HepG2 (cell line): ENCODE data around the gene RNF222. TPM values are rescaled to one million over a fixed set of nuclear protein-coding genes. Genes with fewer than 3 reads are reported as not detected.

ENCODE experiments used
- ARNT2 ChIP-seq: sonication (generic); formaldehyde crosslinking; IDR thresholded peaks from 2 replicates; pipeline ENCODE4 v1.8.0; 2022; ENCODE audit warnings: mild to moderate bottlenecking, low read depth, missing genetic modification reagents, moderate library complexity
- ATF4 ChIP-seq, 2 experiments: fragments of 450-650 bp in 1 of 2; sonication (generic) in 1 of 2; formaldehyde crosslinking; IDR thresholded peaks; 2 replicates each; pipeline versions ENCODE4 v1.5.0 to v1.8.0; 2020 to 2022; ENCODE audit warnings: mild to moderate bottlenecking in 1 of 2, missing genetic modification reagents in 1 of 2
- DMAP1 ChIP-seq: IDR thresholded peaks from 2 replicates; pipeline ENCODE4 v1.6.1; 2016
- FOXM1 ChIP-seq: sonication (generic); formaldehyde crosslinking; IDR thresholded peaks from 2 replicates; pipeline ENCODE4 v1.5.0; 2020; ENCODE audit warnings: missing genetic modification reagents
- ISL2 ChIP-seq: sonication (generic); formaldehyde crosslinking; IDR thresholded peaks from 2 replicates; pipeline ENCODE4 v1.5.0; 2020; ENCODE audit warnings: missing genetic modification reagents
- JUND ChIP-seq: sonication (generic); formaldehyde crosslinking; IDR thresholded peaks from 2 replicates; pipeline ENCODE4 v1.8.0; 2022; ENCODE audit warnings: mild to moderate bottlenecking, missing genetic modification reagents
- PATZ1 ChIP-seq: sonication (generic); formaldehyde crosslinking; IDR thresholded peaks from 2 replicates; pipeline ENCODE4 v1.4.0; 2020; ENCODE audit warnings: missing genetic modification reagents
- PAX8 ChIP-seq: sonication (generic); formaldehyde crosslinking; IDR thresholded peaks from 2 replicates; pipeline ENCODE4 v1.8.0; 2022; ENCODE audit warnings: mild to moderate bottlenecking, missing genetic modification reagents, borderline replicate concordance
- PAXIP1 ChIP-seq: sonication (generic); formaldehyde crosslinking; conservative IDR thresholded peaks from 2 replicates; pipeline ENCODE4 v1.4.0; 2020; ENCODE audit warnings: mild to moderate bottlenecking, missing genetic modification reagents, moderate library complexity
- PCBP1 ChIP-seq: fragments of 200-400 bp; formaldehyde crosslinking; IDR thresholded peaks from 2 replicates; pipeline ENCODE4 v1.6.1; 2017; ENCODE audit warnings: mild to moderate bottlenecking, low read depth, low read length, borderline replicate concordance
- PHF5A ChIP-seq: IDR thresholded peaks from one replicate; pipeline ENCODE4 v1.6.1; 2018; ENCODE audit warnings: low read depth, missing genetic modification reagents; ENCODE audit not compliant: unreplicated experiment
- SNRNP70 ChIP-seq: fragments of 200-400 bp; formaldehyde crosslinking; IDR thresholded peaks from 2 replicates; pipeline ENCODE4 v1.6.1; 2017; ENCODE audit warnings: mild to moderate bottlenecking, low read depth, low read length, moderate library complexity
- TBP ChIP-seq: sonication (generic); formaldehyde crosslinking; IDR thresholded peaks from 2 replicates; pipeline ENCODE4 v1.5.0; 2020; ENCODE audit warnings: missing genetic modification reagents
- TEAD3 ChIP-seq: optimal IDR thresholded peaks from 2 replicates; pipeline ENCODE3; 2016; ENCODE audit warnings: borderline replicate concordance
- ZBTB7B ChIP-seq: sonication (generic); formaldehyde crosslinking; IDR thresholded peaks from 2 replicates; pipeline ENCODE4 v1.4.0; 2020; ENCODE audit warnings: missing genetic modification reagents
- ZFP62 ChIP-seq: sonication (generic); formaldehyde crosslinking; IDR thresholded peaks from 2 replicates; pipeline ENCODE4 v1.4.0; 2020; ENCODE audit warnings: missing genetic modification reagents
- ZNF205 ChIP-seq: IDR thresholded peaks from 2 replicates; pipeline ENCODE4 v1.6.1; 2018; ENCODE audit warnings: missing biosample characterization, missing genetic modification reagents
- ZNF558 ChIP-seq: sonication (generic); formaldehyde crosslinking; IDR thresholded peaks from 2 replicates; pipeline ENCODE4 v1.9.0; 2022; ENCODE audit warnings: mild to moderate bottlenecking, missing genetic modification reagents, borderline replicate concordance
- ZNF572 ChIP-seq: sonication (generic); formaldehyde crosslinking; IDR thresholded peaks from 2 replicates; pipeline ENCODE4 v1.5.1; 2020; ENCODE audit warnings: mild to moderate bottlenecking, missing genetic modification reagents
- ZNF704 ChIP-seq: sonication (generic); formaldehyde crosslinking; IDR thresholded peaks from 2 replicates; pipeline ENCODE4 v1.8.1; 2023; ENCODE audit warnings: mild to moderate bottlenecking, inconsistent platforms, moderate library complexity, missing genetic modification reagents, borderline replicate concordance
- polyA plus RNA-seq, 8 experiments: library from polyadenylated mRNA; depleted of rRNA in 3 of 8; stranded (reverse) in 7 of 8; unstranded in 1 of 8; fragments of >200 nt; fragmentation: Illumina TruSeq in 4 of 8; extraction: Trizol in 4 of 8; gene quantifications; 2 replicates each; pipeline versions ENCODE4 v1.2.1 to v1.2.3, GENCODE V29; 2011 to 2016; ENCODE audit warnings: low read depth in 4 of 8, missing spikeins in 1 of 8, mixed read lengths in 1 of 8; ENCODE audit not compliant: insufficient read depth in 1 of 8
- total RNA-seq, 5 experiments: library from RNA; depleted of rRNA; stranded (reverse); fragments of >200 nt; fragmentation: Illumina TruSeq; extraction: Trizol; gene quantifications; 2 replicates each; pipeline ENCODE4 v1.2.3, GENCODE V29; 2016; ENCODE audit warnings: low read depth in 1 of 5

Gene RNF222
- total and polyA plus RNA-seq, 2 of the 13 experiments (the other 11 are each of a cell fraction or from before 2014, with no cell fraction given): not detected

GRCh38 chr17:8420041-8420934 is 22.7 kb upstream of the RNF222 start (continued):
- no peak for TF ChIP-seq ZNF704
- TF ChIP-seq PHF5A (CRISPR knock-in tag): peak; percentile 83
- peak; percentile 85 for TF ChIP-seq JUND (CRISPR knock-in tag)
- TF ChIP-seq DMAP1 (CRISPR knock-in tag): peak; percentile 68
- no peak for TF ChIP-seq ZNF558 (CRISPR knock-in tag)
- peak; percentile 98 for TF ChIP-seq PAXIP1 (CRISPR knock-in tag)
- TF ChIP-seq PATZ1: peak; percentile 83
- no peak for TF ChIP-seq PCBP1
- no peak for TF ChIP-seq ZFP62 (CRISPR knock-in tag)
- peak; percentile 97 for TF ChIP-seq ISL2
- no peak for TF ChIP-seq TBP (CRISPR knock-in tag)
- no peak for TF ChIP-seq ZNF572
- TF ChIP-seq PAX8: no peak
- peak; percentile 61; the same call in 1 of the 2 replicates for TF ChIP-seq ZBTB7B
- TF ChIP-seq FOXM1: no peak
- TF ChIP-seq ARNT2 (CRISPR knock-in tag): peak; percentile 27; the same call in 1 of the 2 replicates
- no peak for TF ChIP-seq SNRNP70
- TF ChIP-seq ATF4 (CRISPR knock-in tag; IDR thresholded peaks at IDR 0.05): peak; percentile 43 to 97; a peak in 2 of 4 replicates
- peak; percentile 90 for TF ChIP-seq TEAD3 (CRISPR knock-in tag)
- TF ChIP-seq ZNF205: peak; percentile 44; the same call in 1 of the 2 replicates
